Caco-2 (cell line): Measurements from ENCODE around the gene DCAF8L1. TPM values are rescaled to one million over a fixed set of nuclear protein-coding genes. Genes with fewer than 3 reads are reported as not detected.

Experiments used
- BruUV-seq: library from RNA; stranded (reverse); fragments of 400-500 nt; replicated peaks from 2 replicates; lab custom pipeline; 2021; lab: Mats Ljungman, UMichigan
- CTCF ChIA-PET: fragments of 300-600 bp; sonication (Branson Sonifier 250); formaldehyde crosslinking; loops from one replicate; lab custom pipeline; 2022; ENCODE audit warnings: antibody characterized with exemption; lab: Charles Lee
- POLR2A ChIA-PET: fragments of 300-600 bp; sonication (Branson Sonifier 250); formaldehyde crosslinking; loops from one replicate; lab custom pipeline; 2022; ENCODE audit warnings: antibody characterized with exemption; lab: Charles Lee
- DNase-seq, 2 experiments: peaks; one replicate each; pipeline versions ENCODE4 v3.0.0 to v3.0.0-alpha.2; 2020 to 2022
- H3K27me3 ChIP-seq: replicated peaks from 2 replicates; pipeline ENCODE4 v1.6.0; 2011; ENCODE audit warnings: low read length; ENCODE audit not compliant: control insufficient read depth, insufficient read depth
- H3K36me3 ChIP-seq: 2 replicates; pipeline ENCODE4 v1.5.1; 2011; ENCODE audit warnings: low read length; ENCODE audit not compliant: control insufficient read depth, insufficient read depth
- H3K4me1 ChIP-seq: fragments of 250-450 bp; sonication (Bioruptor Pico); 2 replicates; pipeline ENCODE4 v1.5.1; 2020; ENCODE audit warnings: mild to moderate bottlenecking
- H3K4me3 ChIP-seq: 2 replicates; pipeline ENCODE4 v1.5.1; 2011; ENCODE audit warnings: low read depth, mild to moderate bottlenecking, control low read depth, low read length
- H3K9me3 ChIP-seq: fragments of 250-450 bp; sonication (Bioruptor Pico); 2 replicates; pipeline ENCODE4 v1.5.1; 2020; ENCODE audit warnings: mild to moderate bottlenecking, moderate library complexity
- H3K27ac Mint-ChIP-seq: one replicate; pipeline ENCODE4 v1.8.0; 2022; ENCODE audit warnings: mixed read lengths; ENCODE audit not compliant: unreplicated experiment
- H3K27me3 Mint-ChIP-seq: one replicate; pipeline ENCODE4 v1.8.0; 2022; ENCODE audit warnings: mixed read lengths; ENCODE audit not compliant: insufficient read depth, unreplicated experiment
- H3K36me3 Mint-ChIP-seq: one replicate; pipeline ENCODE4 v1.8.0; 2022; ENCODE audit warnings: mild to moderate bottlenecking, mixed read lengths; ENCODE audit not compliant: insufficient read depth, unreplicated experiment
- H3K4me1 Mint-ChIP-seq: one replicate; pipeline ENCODE4 v1.8.0; 2022; ENCODE audit warnings: low read depth, mixed read lengths; ENCODE audit not compliant: unreplicated experiment
- H3K4me3 Mint-ChIP-seq: one replicate; pipeline ENCODE4 v1.8.0; 2022; ENCODE audit warnings: mild to moderate bottlenecking, moderate library complexity, mixed read lengths; ENCODE audit not compliant: unreplicated experiment
- H3K9me3 Mint-ChIP-seq: one replicate; pipeline ENCODE4 v1.8.0; 2022; ENCODE audit warnings: mixed read lengths; ENCODE audit not compliant: unreplicated experiment
- intact Hi-C: fragments of 100-400 bp; cut with micrococcal nuclease; formaldehyde crosslinking; loops from one replicate; pipeline ENCODE4 v1.10.0; 2022; ENCODE audit not compliant: unreplicated experiment
- total RNA-seq: library from RNA; stranded (reverse); gene quantifications from 2 replicates; pipeline ENCODE4 v1.2.3, GENCODE V29; 2022
- TF ChIP-seq, protein P1 (sequence below), 2 experiments: fragments of 200-600 bp in 1 of 2; IDR thresholded peaks; 1 replicate in 1 of 2; 2 replicates in 1 of 2; pipeline versions ENCODE4 v1.5.1 to v1.8.0; 2011 to 2022; ENCODE audit warnings: antibody characterized with exemption in 1 of 2, control low read depth in 1 of 2, inconsistent platforms in 1 of 2, low read depth in 1 of 2, low read length in 1 of 2, mild to moderate bottlenecking in 1 of 2, moderate library complexity in 1 of 2; ENCODE audit not compliant: insufficient read depth in 1 of 2, severe bottlenecking in 1 of 2, unreplicated experiment in 1 of 2

DCAF8L1 gene
- total RNA-seq, 1 experiment from 2014 or later: not detected

DNA sequence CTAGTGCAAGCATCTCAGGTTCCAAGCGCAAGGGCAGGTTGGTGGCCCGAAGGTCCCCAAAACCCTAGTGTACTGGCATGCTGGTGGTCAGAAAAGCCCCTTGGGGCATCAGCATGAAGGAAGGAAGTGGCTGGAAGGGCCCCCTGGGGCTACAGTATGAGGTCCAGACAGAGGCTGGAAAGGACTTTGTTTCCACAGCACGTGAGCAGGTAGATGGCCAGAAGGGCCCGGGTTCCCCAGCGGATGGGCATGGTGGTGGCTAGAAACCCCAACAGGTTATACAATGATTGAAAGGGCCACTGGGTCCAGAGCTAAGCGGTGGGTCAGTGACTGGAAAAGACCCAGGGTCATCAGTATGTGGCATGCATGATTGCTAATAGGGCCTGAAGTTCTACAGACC, 34.7 kb upstream of the DCAF8L1 start:
- Mint-ChIP-seq H3K9me3 (no peaks in the 10 kb centered on the region), H3K4me1 (no peaks in the 10 kb centered on the region), H3K36me3 (no peaks in the 10 kb centered on the region), H3K4me3 (no peak overlapping the region), H3K27me3 (no peaks in the 10 kb centered on the region), H3K27ac (no peak overlapping the region)
- Histone ChIP-seq H3K27me3 (no peaks in the 10 kb centered on the region), H3K9me3 (no peaks in the 10 kb centered on the region), H3K4me1 (no peaks in the 10 kb centered on the region), H3K36me3 (no peaks in the 10 kb centered on the region), H3K4me3 (no peak overlapping the region)
- intact Hi-C loops: no loop called here
- no peak for DNase-seq
- CTCF ChIA-PET: no interaction called here
- no TSS peak for BruUV-seq
- TF ChIP-seq, protein P1, sequence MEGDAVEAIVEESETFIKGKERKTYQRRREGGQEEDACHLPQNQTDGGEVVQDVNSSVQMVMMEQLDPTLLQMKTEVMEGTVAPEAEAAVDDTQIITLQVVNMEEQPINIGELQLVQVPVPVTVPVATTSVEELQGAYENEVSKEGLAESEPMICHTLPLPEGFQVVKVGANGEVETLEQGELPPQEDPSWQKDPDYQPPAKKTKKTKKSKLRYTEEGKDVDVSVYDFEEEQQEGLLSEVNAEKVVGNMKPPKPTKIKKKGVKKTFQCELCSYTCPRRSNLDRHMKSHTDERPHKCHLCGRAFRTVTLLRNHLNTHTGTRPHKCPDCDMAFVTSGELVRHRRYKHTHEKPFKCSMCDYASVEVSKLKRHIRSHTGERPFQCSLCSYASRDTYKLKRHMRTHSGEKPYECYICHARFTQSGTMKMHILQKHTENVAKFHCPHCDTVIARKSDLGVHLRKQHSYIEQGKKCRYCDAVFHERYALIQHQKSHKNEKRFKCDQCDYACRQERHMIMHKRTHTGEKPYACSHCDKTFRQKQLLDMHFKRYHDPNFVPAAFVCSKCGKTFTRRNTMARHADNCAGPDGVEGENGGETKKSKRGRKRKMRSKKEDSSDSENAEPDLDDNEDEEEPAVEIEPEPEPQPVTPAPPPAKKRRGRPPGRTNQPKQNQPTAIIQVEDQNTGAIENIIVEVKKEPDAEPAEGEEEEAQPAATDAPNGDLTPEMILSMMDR (IDR thresholded peaks at IDR 0.05; ENCODE audit: insufficient read depth in 1 of 2, low read depth in 1 of 2, low read length in 1 of 2, severe bottlenecking in 1 of 2, unreplicated experiment in 1 of 2): no peak
- POLR2A ChIA-PET: no interaction called here

DNA sequence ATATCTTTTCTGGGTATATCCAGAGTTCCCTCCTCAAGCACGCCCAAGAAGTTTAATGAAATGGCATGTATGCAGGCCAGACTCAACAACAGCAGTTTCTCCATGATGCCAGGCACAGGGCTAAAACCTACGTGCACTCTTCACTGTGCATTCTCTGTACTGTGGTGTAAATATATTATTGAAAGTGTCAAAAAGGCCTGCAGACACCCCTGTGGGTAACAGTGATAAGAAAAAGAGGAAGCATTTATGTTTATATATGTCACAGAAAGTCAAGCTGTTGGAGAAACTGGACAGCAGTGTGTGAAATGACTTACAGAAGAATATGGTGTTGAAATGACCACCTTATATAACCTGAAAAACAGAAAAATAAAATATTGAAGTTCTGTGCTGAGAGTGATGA, 29.6 kb upstream of the DCAF8L1 start:
- H3K9me3 Mint-ChIP-seq: no peaks in the 10 kb centered on the region
- ChIA-PET POLR2A (no interaction called here), CTCF (no interaction called here)
- intact Hi-C loops: no loop called here
- TF ChIP-seq, protein P1 (IDR thresholded peaks at IDR 0.05; ENCODE audit: insufficient read depth in 1 of 2, low read depth in 1 of 2, low read length in 1 of 2, severe bottlenecking in 1 of 2, unreplicated experiment in 1 of 2): no peak
- no peak overlapping the region for H3K27ac Mint-ChIP-seq
- H3K36me3 Mint-ChIP-seq: peaks cover 7% of the 10 kb centered on the region
- H3K27me3 ChIP-seq: no peaks in the 10 kb centered on the region
- no peak overlapping the region for H3K4me3 ChIP-seq
- H3K4me1 ChIP-seq: no peaks in the 10 kb centered on the region
- H3K4me3 Mint-ChIP-seq: no peak overlapping the region
- no TSS peak for BruUV-seq
- H3K4me1 Mint-ChIP-seq: no peaks in the 10 kb centered on the region
- no peaks in the 10 kb centered on the region for H3K27me3 Mint-ChIP-seq
- DNase-seq: no peak
- H3K9me3 ChIP-seq: no peaks in the 10 kb centered on the region
- no peaks in the 10 kb centered on the region for H3K36me3 ChIP-seq

DNA sequence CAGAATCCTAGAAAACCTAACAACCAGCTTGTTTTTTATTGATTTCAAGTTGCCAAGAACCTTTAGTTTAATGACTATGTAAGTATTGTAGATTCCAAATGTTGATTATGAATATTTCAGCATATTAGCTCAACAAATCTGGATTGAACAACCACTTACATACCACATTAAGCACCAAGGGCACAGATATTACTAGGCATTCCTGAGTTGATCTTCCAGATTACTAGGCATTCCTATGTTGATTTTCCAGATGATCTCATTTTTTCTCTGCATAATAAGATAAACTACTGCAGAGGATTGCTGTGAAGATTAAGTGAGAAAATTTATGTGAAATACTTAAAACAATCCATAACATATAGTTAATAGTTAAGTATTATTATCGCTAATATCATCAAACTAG, 17.4 kb upstream of the DCAF8L1 start:
- no peaks in the 10 kb centered on the region for H3K4me1 Mint-ChIP-seq
- H3K36me3 Mint-ChIP-seq: no peaks in the 10 kb centered on the region
- POLR2A ChIA-PET: no interaction called here
- Histone ChIP-seq H3K27me3 (no peaks in the 10 kb centered on the region), H3K9me3 (no peaks in the 10 kb centered on the region), H3K4me1 (no peaks in the 10 kb centered on the region), H3K36me3 (no peaks in the 10 kb centered on the region), H3K4me3 (no peak overlapping the region)
- H3K4me3 Mint-ChIP-seq: no peak overlapping the region
- intact Hi-C loops: no loop called here
- H3K27ac Mint-ChIP-seq: no peak overlapping the region
- no peaks in the 10 kb centered on the region for H3K9me3 Mint-ChIP-seq
- BruUV-seq: no TSS peak
- H3K27me3 Mint-ChIP-seq: no peaks in the 10 kb centered on the region
- CTCF ChIA-PET: no interaction called here
- no peak for DNase-seq
- TF ChIP-seq, protein P1 (IDR thresholded peaks at IDR 0.05; ENCODE audit: insufficient read depth in 1 of 2, low read depth in 1 of 2, low read length in 1 of 2, severe bottlenecking in 1 of 2, unreplicated experiment in 1 of 2): no peak
